HepG2 (cell line): ENCODE results near the gene ATXN1L. TPM values are rescaled to one million over a fixed set of nuclear protein-coding genes. Genes with fewer than 3 reads are reported as not detected.

ENCODE experiments used
- AGO1 ChIP-seq: fragments of 200-400 bp; formaldehyde crosslinking; IDR thresholded peaks from 2 replicates; pipeline ENCODE4 v1.6.1; 2017; ENCODE audit warnings: mild to moderate bottlenecking, low read depth, low read length, moderate library complexity; ENCODE audit not compliant: poor library complexity, severe bottlenecking
- CBX1 ChIP-seq: IDR thresholded peaks from one replicate; pipeline ENCODE4 v1.6.1; 2016; ENCODE audit warnings: antibody characterized with exemption, low read depth
- CC2D1A ChIP-seq: sonication (generic); formaldehyde crosslinking; IDR thresholded peaks from 2 replicates; pipeline ENCODE4 v1.8.1; 2023; ENCODE audit warnings: mild to moderate bottlenecking, missing genetic modification reagents
- DPF2 ChIP-seq: sonication (generic); formaldehyde crosslinking; IDR thresholded peaks from 2 replicates; pipeline ENCODE4 v1.4.0; 2020; ENCODE audit warnings: mild to moderate bottlenecking, low read depth, missing genetic modification reagents, borderline replicate concordance
- HOXA9 ChIP-seq: sonication (generic); formaldehyde crosslinking; IDR thresholded peaks from 2 replicates; pipeline ENCODE4 v1.8.1; 2022; ENCODE audit warnings: missing genetic modification reagents, mild to moderate bottlenecking, moderate library complexity, borderline replicate concordance
- IRF1 ChIP-seq: sonication (generic); formaldehyde crosslinking; IDR thresholded peaks from 2 replicates; pipeline ENCODE4 v1.4.0; 2020; ENCODE audit warnings: low read depth, mild to moderate bottlenecking, missing genetic modification reagents
- KMT2B ChIP-seq: IDR thresholded peaks from 2 replicates; pipeline ENCODE4 v1.6.1; 2016; ENCODE audit warnings: missing genetic modification reagents, missing compliant biosample characterization
- MBD4 ChIP-seq: IDR thresholded peaks from 2 replicates; pipeline ENCODE4 v1.6.1; 2012; ENCODE audit warnings: low read length, inconsistent platforms, borderline replicate concordance
- MEIS2 ChIP-seq: sonication (generic); formaldehyde crosslinking; IDR thresholded peaks from 2 replicates; pipeline ENCODE4 v1.9.0; 2021; ENCODE audit warnings: mild to moderate bottlenecking, missing genetic modification reagents
- MYNN ChIP-seq: sonication (generic); formaldehyde crosslinking; IDR thresholded peaks from 2 replicates; pipeline ENCODE4 v1.4.0; 2020; ENCODE audit warnings: mild to moderate bottlenecking, low read depth, missing genetic modification reagents
- RBAK ChIP-seq: sonication (generic); formaldehyde crosslinking; IDR thresholded peaks from 2 replicates; pipeline ENCODE4 v1.5.1; 2020; ENCODE audit warnings: mild to moderate bottlenecking, missing genetic modification reagents
- ZBTB14 ChIP-seq: sonication (generic); formaldehyde crosslinking; IDR thresholded peaks from 2 replicates; pipeline ENCODE4 v1.4.0; 2020; ENCODE audit warnings: missing genetic modification reagents
- ZNF543 ChIP-seq: sonication (generic); formaldehyde crosslinking; IDR thresholded peaks from 2 replicates; pipeline ENCODE4 v1.4.0; 2020; ENCODE audit warnings: mild to moderate bottlenecking, missing genetic modification reagents
- ZNF550 ChIP-seq: sonication (generic); formaldehyde crosslinking; IDR thresholded peaks from 2 replicates; pipeline ENCODE4 v1.4.0; 2020; ENCODE audit warnings: mild to moderate bottlenecking, missing genetic modification reagents, borderline replicate concordance
- ZNF703 ChIP-seq: sonication (generic); formaldehyde crosslinking; IDR thresholded peaks from 2 replicates; pipeline ENCODE4 v1.5.1; 2020; ENCODE audit warnings: missing genetic modification reagents, mild to moderate bottlenecking, moderate library complexity, borderline replicate concordance
- ZNF761 ChIP-seq: sonication (generic); formaldehyde crosslinking; conservative IDR thresholded peaks from 2 replicates; pipeline ENCODE4 v1.4.0; 2020; ENCODE audit warnings: mild to moderate bottlenecking, missing genetic modification reagents
- ZNF780A ChIP-seq: sonication (generic); formaldehyde crosslinking; IDR thresholded peaks from 2 replicates; pipeline ENCODE4 v1.8.0; 2022; ENCODE audit warnings: mild to moderate bottlenecking, missing genetic modification reagents, moderate library complexity
- polyA plus RNA-seq, 8 experiments: library from polyadenylated mRNA; depleted of rRNA in 3 of 8; stranded (reverse) in 7 of 8; unstranded in 1 of 8; fragments of >200 nt; fragmentation: Illumina TruSeq in 4 of 8; extraction: Trizol in 4 of 8; gene quantifications; 2 replicates each; pipeline versions ENCODE4 v1.2.1 to v1.2.3, GENCODE V29; 2011 to 2016; ENCODE audit warnings: low read depth in 4 of 8, missing spikeins in 1 of 8, mixed read lengths in 1 of 8; ENCODE audit not compliant: insufficient read depth in 1 of 8
- total RNA-seq, 5 experiments: library from RNA; depleted of rRNA; stranded (reverse); fragments of >200 nt; fragmentation: Illumina TruSeq; extraction: Trizol; gene quantifications; 2 replicates each; pipeline ENCODE4 v1.2.3, GENCODE V29; 2016; ENCODE audit warnings: low read depth in 1 of 5
- TF ChIP-seq, protein P1 (sequence below): sonication (generic); formaldehyde crosslinking; IDR thresholded peaks from 2 replicates; pipeline ENCODE4 v1.5.0; 2020; ENCODE audit warnings: mild to moderate bottlenecking, missing genetic modification reagents
- TF ChIP-seq, protein P2 (sequence below): sonication (generic); formaldehyde crosslinking; IDR thresholded peaks from 2 replicates; pipeline ENCODE4 v1.8.0; 2022; ENCODE audit warnings: mild to moderate bottlenecking, missing genetic modification reagents, moderate library complexity
- TF ChIP-seq, protein P3 (sequence below): sonication (generic); formaldehyde crosslinking; IDR thresholded peaks from 2 replicates; pipeline ENCODE4 v1.4.0; 2020; ENCODE audit warnings: missing genetic modification reagents

Gene ATXN1L
- total and polyA plus RNA-seq, 2 of the 13 experiments (the other 11 are each of a cell fraction or from before 2014, with no cell fraction given), result 20.0 to 22.4 TPM

DNA sequence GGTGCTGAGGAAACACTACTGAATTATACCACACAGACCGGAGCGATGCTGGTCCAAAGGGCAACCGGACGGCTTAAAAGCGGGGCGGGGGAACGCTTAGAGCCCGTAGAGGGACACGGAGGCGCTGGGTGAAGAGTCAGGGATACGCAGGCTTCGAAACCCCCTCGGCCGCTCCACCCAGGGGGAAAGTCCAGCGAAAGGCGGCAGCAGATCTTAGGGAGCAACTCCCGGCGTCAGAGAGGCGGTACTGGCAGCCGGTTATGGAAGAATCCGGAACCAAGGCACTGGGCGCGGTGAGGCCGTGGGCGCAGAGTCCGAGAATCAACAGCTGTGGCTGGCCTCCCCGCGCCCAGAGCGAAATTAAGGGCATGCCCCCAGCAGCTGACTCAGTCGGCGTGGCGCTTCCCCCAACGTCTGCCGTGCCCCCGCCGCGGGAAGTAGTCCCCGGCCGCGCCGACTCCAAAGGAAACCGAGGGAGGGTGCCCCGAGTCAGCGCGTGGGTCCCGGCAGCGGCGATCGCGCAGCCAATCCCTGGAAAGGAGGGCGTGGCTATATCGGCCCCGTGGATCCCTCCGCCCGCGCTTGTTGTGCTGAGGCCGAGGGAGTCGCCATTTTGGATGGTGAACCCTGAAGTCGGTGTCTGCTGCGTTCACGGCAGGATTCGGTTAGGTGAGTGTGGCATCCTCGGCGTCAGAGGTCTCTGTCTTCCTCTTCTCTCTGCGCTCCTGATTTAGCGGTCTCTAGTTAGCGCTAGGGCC, 49.3 kb downstream of the ATXN1L start, which contains the start of gene IST1 (continued):
- TF ChIP-seq, protein P1, sequence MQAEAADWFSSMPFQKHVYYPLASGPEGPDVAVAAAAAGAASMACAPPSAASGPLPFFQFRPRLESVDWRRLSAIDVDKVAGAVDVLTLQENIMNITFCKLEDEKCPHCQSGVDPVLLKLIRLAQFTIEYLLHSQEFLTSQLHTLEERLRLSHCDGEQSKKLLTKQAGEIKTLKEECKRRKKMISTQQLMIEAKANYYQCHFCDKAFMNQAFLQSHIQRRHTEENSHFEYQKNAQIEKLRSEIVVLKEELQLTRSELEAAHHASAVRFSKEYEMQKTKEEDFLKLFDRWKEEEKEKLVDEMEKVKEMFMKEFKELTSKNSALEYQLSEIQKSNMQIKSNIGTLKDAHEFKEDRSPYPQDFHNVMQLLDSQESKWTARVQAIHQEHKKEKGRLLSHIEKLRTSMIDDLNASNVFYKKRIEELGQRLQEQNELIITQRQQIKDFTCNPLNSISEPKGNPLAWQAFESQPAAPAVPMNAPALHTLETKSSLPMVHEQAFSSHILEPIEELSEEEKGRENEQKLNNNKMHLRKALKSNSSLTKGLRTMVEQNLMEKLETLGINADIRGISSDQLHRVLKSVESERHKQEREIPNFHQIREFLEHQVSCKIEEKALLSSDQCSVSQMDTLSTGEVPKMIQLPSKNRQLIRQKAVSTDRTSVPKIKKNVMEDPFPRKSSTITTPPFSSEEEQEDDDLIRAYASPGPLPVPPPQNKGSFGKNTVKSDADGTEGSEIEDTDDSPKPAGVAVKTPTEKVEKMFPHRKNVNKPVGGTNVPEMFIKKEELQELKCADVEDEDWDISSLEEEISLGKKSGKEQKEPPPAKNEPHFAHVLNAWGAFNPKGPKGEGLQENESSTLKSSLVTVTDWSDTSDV, result peak; percentile 98
- TF ChIP-seq RBAK (no peak; the same call in 1 of the 2 replicates), CC2D1A (CRISPR knock-in tag) (peak; percentile 93; the same call in 1 of the 2 replicates), MEIS2 (peak; percentile 90), HOXA9 (peak; percentile 73; the same call in 1 of the 2 replicates), DPF2 (CRISPR knock-in tag) (peak; percentile 57), ZNF780A (CRISPR knock-in tag) (peak; percentile 100), ZNF703 (CRISPR knock-in tag) (peak; percentile 95), CBX1 (no peak), KMT2B (CRISPR knock-in tag) (peak; percentile 92), IRF1 (CRISPR knock-in tag) (no peak), ZBTB14 (CRISPR knock-in tag) (peak; percentile 74), AGO1 (no peak), ZNF761 (CRISPR knock-in tag) (peak; percentile 70), MYNN (CRISPR knock-in tag) (0 out of 2 replicates have a peak, but pooled peaks have one; percentile 69), MBD4 (no peak), ZNF550 (CRISPR knock-in tag) (no peak), ZNF543 (CRISPR knock-in tag) (peak; percentile 89; the same call in 1 of the 2 replicates)
- TF ChIP-seq, protein P2, sequence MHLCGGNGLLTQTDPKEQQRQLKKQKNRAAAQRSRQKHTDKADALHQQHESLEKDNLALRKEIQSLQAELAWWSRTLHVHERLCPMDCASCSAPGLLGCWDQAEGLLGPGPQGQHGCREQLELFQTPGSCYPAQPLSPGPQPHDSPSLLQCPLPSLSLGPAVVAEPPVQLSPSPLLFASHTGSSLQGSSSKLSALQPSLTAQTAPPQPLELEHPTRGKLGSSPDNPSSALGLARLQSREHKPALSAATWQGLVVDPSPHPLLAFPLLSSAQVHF (CRISPR knock-in tag), result peak; percentile 79
- TF ChIP-seq, protein P3, sequence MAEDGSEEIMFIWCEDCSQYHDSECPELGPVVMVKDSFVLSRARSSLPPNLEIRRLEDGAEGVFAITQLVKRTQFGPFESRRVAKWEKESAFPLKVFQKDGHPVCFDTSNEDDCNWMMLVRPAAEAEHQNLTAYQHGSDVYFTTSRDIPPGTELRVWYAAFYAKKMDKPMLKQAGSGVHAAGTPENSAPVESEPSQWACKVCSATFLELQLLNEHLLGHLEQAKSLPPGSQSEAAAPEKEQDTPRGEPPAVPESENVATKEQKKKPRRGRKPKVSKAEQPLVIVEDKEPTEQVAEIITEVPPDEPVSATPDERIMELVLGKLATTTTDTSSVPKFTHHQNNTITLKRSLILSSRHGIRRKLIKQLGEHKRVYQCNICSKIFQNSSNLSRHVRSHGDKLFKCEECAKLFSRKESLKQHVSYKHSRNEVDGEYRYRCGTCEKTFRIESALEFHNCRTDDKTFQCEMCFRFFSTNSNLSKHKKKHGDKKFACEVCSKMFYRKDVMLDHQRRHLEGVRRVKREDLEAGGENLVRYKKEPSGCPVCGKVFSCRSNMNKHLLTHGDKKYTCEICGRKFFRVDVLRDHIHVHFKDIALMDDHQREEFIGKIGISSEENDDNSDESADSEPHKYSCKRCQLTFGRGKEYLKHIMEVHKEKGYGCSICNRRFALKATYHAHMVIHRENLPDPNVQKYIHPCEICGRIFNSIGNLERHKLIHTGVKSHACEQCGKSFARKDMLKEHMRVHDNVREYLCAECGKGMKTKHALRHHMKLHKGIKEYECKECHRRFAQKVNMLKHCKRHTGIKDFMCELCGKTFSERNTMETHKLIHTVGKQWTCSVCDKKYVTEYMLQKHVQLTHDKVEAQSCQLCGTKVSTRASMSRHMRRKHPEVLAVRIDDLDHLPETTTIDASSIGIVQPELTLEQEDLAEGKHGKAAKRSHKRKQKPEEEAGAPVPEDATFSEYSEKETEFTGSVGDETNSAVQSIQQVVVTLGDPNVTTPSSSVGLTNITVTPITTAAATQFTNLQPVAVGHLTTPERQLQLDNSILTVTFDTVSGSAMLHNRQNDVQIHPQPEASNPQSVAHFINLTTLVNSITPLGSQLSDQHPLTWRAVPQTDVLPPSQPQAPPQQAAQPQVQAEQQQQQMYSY, result peak; percentile 80; the same call in 1 of the 2 replicates
